Breast epithelium (tissue), 3 donors: ENCODE results near the gene SAP130.

Experiments
- POLR2A ChIP-seq: fragments of 450-650 bp; IDR thresholded peaks from one replicate; pipeline ENCODE4 v1.6.1; 2016; ENCODE audit warnings: antibody characterized with exemption, mild to moderate bottlenecking, moderate library complexity
- TF ChIP-seq, protein P1 (sequence below), 3 donors: fragments of 450-650 bp; IDR thresholded peaks; one replicate each; pipeline ENCODE4 v1.5.1; 2016 to 2017; ENCODE audit warnings: antibody characterized with exemption in 3 of 3, mild to moderate bottlenecking in 3 of 3, moderate library complexity in 3 of 3

DNA sequence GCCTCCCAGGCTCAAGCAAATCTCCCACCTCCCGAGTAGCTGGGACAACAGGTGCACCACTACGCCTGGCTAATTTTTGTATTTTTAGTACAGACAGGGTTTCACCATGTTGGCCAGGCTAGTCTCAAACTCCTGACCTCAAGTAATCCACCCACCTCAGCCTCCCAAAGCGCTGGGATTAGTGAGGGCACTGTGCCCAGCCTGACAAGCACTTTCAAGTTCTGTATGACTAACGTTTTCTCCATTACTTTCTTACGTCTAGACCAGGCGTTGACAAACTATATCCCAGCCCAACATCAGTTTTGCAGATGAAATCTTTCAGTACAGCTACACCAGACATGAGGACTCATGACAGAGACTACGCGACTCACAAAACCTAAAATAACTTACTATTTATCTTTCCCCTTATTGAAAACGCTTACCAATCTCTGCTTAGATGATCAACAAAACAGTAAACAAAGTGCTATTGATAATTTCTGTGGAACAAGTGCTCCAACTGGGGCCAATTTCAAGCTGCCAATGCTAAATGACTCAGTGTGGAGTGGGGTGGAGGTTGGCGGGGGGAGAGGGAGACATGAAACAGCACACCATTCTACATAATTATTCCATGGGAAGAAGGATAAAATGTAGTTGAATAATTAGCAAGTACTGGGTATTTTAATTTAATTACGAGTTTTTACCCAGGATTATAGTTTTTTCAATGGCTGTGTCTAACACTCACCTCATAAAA is 59.1 kb downstream of the SAP130 start:
- TF ChIP-seq, protein P1, sequence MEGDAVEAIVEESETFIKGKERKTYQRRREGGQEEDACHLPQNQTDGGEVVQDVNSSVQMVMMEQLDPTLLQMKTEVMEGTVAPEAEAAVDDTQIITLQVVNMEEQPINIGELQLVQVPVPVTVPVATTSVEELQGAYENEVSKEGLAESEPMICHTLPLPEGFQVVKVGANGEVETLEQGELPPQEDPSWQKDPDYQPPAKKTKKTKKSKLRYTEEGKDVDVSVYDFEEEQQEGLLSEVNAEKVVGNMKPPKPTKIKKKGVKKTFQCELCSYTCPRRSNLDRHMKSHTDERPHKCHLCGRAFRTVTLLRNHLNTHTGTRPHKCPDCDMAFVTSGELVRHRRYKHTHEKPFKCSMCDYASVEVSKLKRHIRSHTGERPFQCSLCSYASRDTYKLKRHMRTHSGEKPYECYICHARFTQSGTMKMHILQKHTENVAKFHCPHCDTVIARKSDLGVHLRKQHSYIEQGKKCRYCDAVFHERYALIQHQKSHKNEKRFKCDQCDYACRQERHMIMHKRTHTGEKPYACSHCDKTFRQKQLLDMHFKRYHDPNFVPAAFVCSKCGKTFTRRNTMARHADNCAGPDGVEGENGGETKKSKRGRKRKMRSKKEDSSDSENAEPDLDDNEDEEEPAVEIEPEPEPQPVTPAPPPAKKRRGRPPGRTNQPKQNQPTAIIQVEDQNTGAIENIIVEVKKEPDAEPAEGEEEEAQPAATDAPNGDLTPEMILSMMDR (IDR thresholded peaks at IDR 0.05): no peak
- TF ChIP-seq POLR2A: no peak
